ENCODE measurements around the gene TSPAN3. TPM values are rescaled to one million over a fixed set of nuclear protein-coding genes. Genes with fewer than 3 reads are reported as not detected.

Gene TSPAN3
- polyA plus RNA-seq, 3 donors from 2014 or later = 96.3 to 145 (median 105) TPM

- Mint-ChIP-seq H3K4me1 (peaks cover 51% of the 10 kb centered on the region in 2 donors), H3K27ac (peak overlapping the region; percentile 61 to 82 (median 77)), H3K9me3 (no peaks in the 10 kb centered on the region), H3K4me3 (no peak overlapping the region), H3K27me3 (ENCODE audit: low read depth in 3 of 3) (peaks cover 0 to 10% (median 4%) of the 10 kb centered on the region in 3 donors), H3K36me3 (peaks cover 0 to 18% (median 3%) of the 10 kb centered on the region in 3 donors)
- DNase-seq = no peak
Observed at GRCh38 chr15:77025941-77026411, 44.9 kb downstream of the TSPAN3 start.

DNA sequence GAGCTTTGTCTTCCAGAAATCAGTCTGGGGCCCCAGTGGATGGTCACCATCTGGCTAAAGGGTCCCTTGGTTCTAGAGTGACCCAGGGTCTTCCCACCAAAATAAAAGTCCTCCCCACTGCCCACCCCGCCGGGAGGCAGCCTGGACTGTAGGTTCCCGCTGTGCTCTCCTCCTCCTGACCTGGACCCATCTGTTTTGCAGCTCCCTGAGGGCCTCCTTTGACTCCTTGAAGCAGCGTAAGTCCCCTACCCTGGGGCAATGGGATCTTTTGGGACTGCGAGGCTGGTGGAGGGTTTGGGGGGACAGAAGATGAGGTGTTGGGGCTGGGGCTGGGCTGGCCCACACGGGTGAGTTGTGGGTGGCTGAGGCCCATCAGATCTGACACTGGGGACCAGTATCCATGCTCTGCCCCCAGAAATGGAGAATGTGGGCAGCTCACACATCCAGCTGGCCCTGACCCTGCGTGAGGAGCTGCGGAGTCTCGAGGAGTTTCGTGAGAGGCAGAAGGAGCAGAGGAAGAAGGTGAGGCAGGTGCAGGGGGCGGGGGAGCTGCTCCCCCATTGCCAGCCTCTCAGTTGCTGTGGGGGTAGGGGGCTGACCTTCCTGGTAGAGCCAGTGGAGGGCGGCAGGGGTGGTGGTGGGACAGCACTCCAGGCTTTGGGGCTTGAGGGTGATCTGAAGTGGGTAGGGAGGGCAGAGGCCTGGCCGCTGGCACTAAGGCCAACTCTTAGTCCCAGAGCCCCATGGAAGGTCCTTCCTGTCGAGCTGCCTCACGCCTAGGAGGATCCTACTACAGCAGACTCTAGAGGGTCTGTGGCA, 45.6 kb downstream of the TSPAN3 start:
- Mint-ChIP-seq H3K4me3 (no peak overlapping the region), H3K9me3 (no peaks in the 10 kb centered on the region), H3K27ac (peak overlapping the region; percentile 61 to 82 (median 77)), H3K36me3 (peaks cover 0 to 18% (median 3%) of the 10 kb centered on the region in 3 donors), H3K4me1 (peaks cover 58% of the 10 kb centered on the region in 2 donors), H3K27me3 (ENCODE audit: low read depth in 3 of 3) (peaks cover 0 to 10% (median 7%) of the 10 kb centered on the region in 3 donors)
- DNase-seq = no peak

DNA sequence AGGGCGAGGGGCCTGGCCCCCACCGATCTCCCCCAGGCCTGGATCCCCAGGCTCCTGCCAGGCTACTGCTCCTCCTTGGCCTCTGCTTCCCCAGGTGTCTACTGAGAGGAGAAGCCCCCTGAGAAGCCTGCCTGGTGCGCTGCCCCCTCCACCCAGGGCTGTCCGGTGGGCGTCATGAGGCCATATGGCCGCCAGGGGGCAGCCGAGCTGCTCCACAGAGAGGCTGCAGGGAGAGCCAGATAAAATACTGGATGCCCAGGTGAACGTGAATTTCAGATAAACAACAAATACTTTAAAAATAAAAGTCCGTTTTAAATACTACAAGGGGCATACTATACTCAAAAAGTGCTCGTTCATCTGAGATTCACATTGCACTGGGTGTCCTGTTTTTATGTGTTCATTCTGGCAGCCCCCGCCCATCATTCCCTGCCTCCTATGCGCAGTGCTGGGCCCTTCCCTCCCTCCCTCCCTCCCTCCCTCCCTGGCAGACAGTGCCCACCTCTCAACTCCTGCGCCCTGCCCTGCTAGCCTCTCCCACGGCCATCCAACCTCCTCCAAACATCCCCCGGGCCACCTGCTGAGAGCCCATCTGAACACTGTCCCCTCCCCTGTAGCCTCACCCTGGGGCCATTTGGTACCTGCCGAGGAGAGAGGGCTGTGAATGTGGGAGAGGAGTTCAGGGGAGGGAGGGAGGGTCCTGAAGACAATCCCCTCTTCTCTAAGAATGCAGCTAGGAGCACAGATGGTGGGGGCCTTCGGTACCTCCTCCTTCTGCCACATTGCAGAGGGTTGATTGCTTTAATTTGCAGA, 46.4 kb downstream of the TSPAN3 start:
- peaks cover 0 to 18% (median 3%) of the 10 kb centered on the region in 3 donors for H3K36me3 Mint-ChIP-seq
- H3K4me3 Mint-ChIP-seq = peak overlapping the region; percentile 53 to 81 (median 70)
- DNase-seq = peak; percentile 63 to 70 (median 68)
- H3K27ac Mint-ChIP-seq = peak overlapping the region; percentile 93 to 100 (median 98)
- H3K9me3 Mint-ChIP-seq = no peaks in the 10 kb centered on the region
- H3K4me1 Mint-ChIP-seq = peaks cover 64 to 66% of the 10 kb centered on the region in 2 donors
- H3K27me3 Mint-ChIP-seq (ENCODE audit: low read depth in 3 of 3) = peaks cover 0 to 10% (median 7%) of the 10 kb centered on the region in 3 donors

- Mint-ChIP-seq H3K4me3 (peak overlapping the region; percentile 70 to 81 (median 79)), H3K27ac (peak overlapping the region; percentile 93 to 100 (median 98)), H3K27me3 (ENCODE audit: low read depth in 3 of 3) (peaks cover 0 to 10% (median 7%) of the 10 kb centered on the region in 3 donors), H3K9me3 (no peaks in the 10 kb centered on the region), H3K36me3 (peaks cover 0 to 17% (median 6%) of the 10 kb centered on the region in 3 donors), H3K4me1 (peaks cover 70 to 73% of the 10 kb centered on the region in 2 donors)
- peak; percentile 43 to 54 (median 46) for DNase-seq
Observed at GRCh38 chr15:77023576-77024272, 47.2 kb downstream of the TSPAN3 start.

DNA sequence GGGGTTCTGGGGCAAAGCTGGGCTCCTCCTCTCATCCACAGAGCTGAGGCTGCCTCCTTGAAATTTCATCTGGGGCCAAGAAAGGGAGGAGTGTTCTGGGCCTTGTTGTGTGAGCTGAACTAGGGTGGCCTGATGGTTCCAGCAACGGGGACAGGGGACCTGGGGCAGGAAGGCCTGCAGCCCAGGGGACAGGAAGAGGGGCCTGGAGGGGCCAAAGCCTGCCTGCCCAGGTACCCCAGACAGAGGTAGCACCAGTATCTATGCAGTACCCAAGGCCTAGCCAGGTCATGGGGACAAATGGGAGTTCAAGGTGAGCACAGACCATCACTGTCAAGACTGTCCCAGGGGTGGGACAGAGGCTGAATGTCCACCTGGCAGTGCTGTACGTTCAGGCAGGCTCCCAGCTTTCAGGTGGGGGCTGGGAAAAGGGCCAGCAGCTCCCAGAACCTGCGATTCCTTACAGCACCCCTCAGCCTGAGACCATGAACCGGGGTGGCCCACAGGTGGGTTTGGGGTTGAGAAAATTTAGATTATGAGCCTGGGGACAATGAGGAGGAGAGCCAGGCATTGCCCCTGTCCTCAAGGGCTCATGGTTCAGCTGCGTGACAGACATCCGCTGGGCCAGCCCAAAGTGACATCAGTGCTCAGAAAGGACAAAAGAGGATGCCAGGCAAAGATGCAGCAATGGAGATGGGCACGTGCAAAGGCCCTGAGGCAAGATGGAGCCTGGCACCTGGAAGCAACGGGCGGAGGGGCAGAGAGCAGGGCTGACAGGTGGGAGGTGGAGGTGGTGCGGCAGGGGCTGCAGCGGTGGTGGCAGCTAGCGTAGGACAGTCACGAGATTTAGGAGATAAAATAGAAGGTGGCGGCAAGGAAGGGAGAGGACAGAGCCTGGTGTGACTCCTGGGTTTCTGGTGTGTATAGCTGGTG, 48.0 kb downstream of the TSPAN3 start:
- peaks cover 77 to 81% of the 10 kb centered on the region in 2 donors for H3K4me1 Mint-ChIP-seq
- peaks cover 0 to 21% (median 6%) of the 10 kb centered on the region in 3 donors for H3K36me3 Mint-ChIP-seq
- no peak for DNase-seq
- peak overlapping the region; percentile 75 to 88 (median 79) for H3K4me3 Mint-ChIP-seq
- no peaks in the 10 kb centered on the region for H3K9me3 Mint-ChIP-seq
- H3K27me3 Mint-ChIP-seq (ENCODE audit: low read depth in 3 of 3) = peaks cover 0 to 10% (median 7%) of the 10 kb centered on the region in 3 donors
- peak overlapping the region; percentile 93 to 100 (median 98) for H3K27ac Mint-ChIP-seq

- peaks cover 0 to 17% (median 6%) of the 10 kb centered on the region in 3 donors for H3K36me3 Mint-ChIP-seq
- peaks cover 83 to 86% of the 10 kb centered on the region in 2 donors for H3K4me1 Mint-ChIP-seq
- H3K27me3 Mint-ChIP-seq (ENCODE audit: low read depth in 3 of 3) = peaks cover 0 to 11% (median 7%) of the 10 kb centered on the region in 3 donors
- H3K4me3 Mint-ChIP-seq = peak overlapping the region; percentile 74 to 88 (median 79)
- no peaks in the 10 kb centered on the region for H3K9me3 Mint-ChIP-seq
- peak; percentile 76 to 78 (median 76) for DNase-seq
- H3K27ac Mint-ChIP-seq = peak overlapping the region; percentile 93 to 100 (median 98)
Observed at GRCh38 chr15:77021803-77022381, 49.0 kb downstream of the TSPAN3 start.

DNA sequence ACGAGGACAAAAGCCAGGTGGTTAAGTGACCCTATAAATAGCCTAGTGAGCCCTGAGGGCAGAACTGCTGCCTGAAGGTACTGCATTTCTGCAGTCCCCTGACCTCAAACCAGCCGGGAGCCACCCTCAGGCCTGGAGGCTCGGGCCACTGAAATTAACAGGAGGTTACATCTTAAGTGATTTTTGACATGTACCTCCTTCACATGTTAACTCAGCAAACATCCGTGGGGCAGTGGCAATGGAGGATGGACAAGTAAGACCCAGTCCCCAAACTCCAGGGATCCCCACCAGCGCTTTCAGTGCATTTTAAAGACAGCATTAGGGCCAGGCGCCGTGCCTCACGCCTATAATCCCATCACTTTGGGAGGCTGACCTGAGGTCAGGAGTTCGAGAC, 49.8 kb downstream of the TSPAN3 start:
- peak overlapping the region; percentile 93 to 100 (median 98) for H3K27ac Mint-ChIP-seq
- H3K9me3 Mint-ChIP-seq = no peaks in the 10 kb centered on the region
- no peak for DNase-seq
- H3K27me3 Mint-ChIP-seq (ENCODE audit: low read depth in 3 of 3) = peaks cover 0 to 11% (median 7%) of the 10 kb centered on the region in 3 donors
- H3K36me3 Mint-ChIP-seq = peaks cover 0 to 16% (median 6%) of the 10 kb centered on the region in 3 donors
- H3K4me1 Mint-ChIP-seq = peaks cover 89% of the 10 kb centered on the region in 2 donors
- H3K4me3 Mint-ChIP-seq = peak overlapping the region; percentile 74 to 88 (median 79)

GRCh38 chr15:77020348-77021087, 50.4 kb downstream of the TSPAN3 start:
- peaks cover 0 to 11% (median 7%) of the 10 kb centered on the region in 3 donors for H3K27me3 Mint-ChIP-seq (ENCODE audit: low read depth in 3 of 3)
- H3K9me3 Mint-ChIP-seq = no peaks in the 10 kb centered on the region
- DNase-seq = no peak
- H3K4me3 Mint-ChIP-seq = peak overlapping the region; percentile 74 to 88 (median 79)
- H3K36me3 Mint-ChIP-seq = peaks cover 0 to 13% (median 6%) of the 10 kb centered on the region in 3 donors
- peaks cover 89% of the 10 kb centered on the region in 2 donors for H3K4me1 Mint-ChIP-seq
- peak overlapping the region; percentile 93 to 100 (median 98) for H3K27ac Mint-ChIP-seq

- Mint-ChIP-seq H3K4me3 (peak overlapping the region; percentile 16 to 68 (median 35)), H3K36me3 (peaks cover 0 to 13% (median 6%) of the 10 kb centered on the region in 3 donors)
Observed at GRCh38 chr15:77019521-77020331, 51.2 kb downstream of the TSPAN3 start.

DNA sequence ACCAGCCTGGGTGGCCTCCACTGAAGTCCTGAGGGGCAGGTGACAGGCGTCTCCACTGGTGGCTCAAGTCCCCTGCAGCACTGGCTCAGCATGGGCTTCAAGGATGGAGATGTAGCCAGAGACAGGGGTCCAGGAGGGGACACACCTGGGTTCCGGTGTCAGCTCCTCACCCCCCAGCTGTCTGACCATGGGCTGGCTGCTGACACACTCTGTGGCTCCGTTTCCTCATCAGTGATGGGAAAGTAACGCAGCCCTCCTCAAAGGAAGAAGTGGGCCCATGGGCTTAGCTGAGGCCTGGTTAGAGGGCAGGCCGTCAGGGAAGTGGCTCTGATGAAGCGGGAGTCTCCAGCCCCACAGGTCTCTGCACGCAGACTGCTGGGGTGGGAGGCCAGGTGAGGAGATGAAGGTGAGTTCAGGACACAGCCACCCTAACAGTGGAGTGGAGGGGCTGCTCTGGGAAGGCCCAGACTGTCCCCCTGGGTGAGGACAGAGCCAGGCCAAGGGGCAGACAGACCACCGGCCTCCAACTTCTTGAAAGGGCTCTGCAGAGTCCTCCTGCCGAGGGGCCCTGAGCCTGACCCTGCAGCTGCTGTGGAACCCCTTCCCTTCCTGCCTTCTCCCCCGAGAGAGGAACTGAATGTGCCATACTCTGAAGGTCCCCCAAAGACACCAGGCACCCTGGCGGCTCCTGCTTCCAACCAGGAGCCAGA, 52.0 kb downstream of the TSPAN3 start:
- no peaks in the 10 kb centered on the region for H3K9me3 Mint-ChIP-seq
- H3K4me3 Mint-ChIP-seq = peak overlapping the region; percentile 12 to 68 (median 35)
- H3K36me3 Mint-ChIP-seq = peaks cover 0 to 13% (median 6%) of the 10 kb centered on the region in 3 donors
- peaks cover 3 to 17% (median 15%) of the 10 kb centered on the region in 3 donors for H3K27me3 Mint-ChIP-seq (ENCODE audit: low read depth in 3 of 3)
- DNase-seq = no peak
- peak overlapping the region; percentile 89 to 100 (median 96) for H3K27ac Mint-ChIP-seq
- H3K4me1 Mint-ChIP-seq = peaks cover 98 to 100% of the 10 kb centered on the region in 2 donors

More at GRCh38 chr15:77019521-77020331, 51.2 kb downstream of the TSPAN3 start:
- Mint-ChIP-seq H3K9me3 (no peaks in the 10 kb centered on the region), H3K27me3 (ENCODE audit: low read depth in 3 of 3) (peaks cover 0 to 11% (median 10%) of the 10 kb centered on the region in 3 donors), H3K27ac (peak overlapping the region; percentile 83 to 100 (median 96)), H3K4me1 (peaks cover 96 to 97% of the 10 kb centered on the region in 2 donors)
- DNase-seq = no peak

Data from immature natural killer cell (primary cell).